MM.1S (cell line): ENCODE data around the gene PCDHGA5.

ENCODE experiments used
- DNase-seq: peaks from one replicate; pipeline ENCODE4 v3.0.0-alpha.2; 2015
- H2AFZ ChIP-seq: fragments of 300-600 bp; sonication (generic); 2 replicates; pipeline ENCODE4 v1.6.0; 2016; ENCODE audit warnings: antibody characterized with exemption, low read length
- H3F3A ChIP-seq: fragments of 300-600 bp; sonication (generic); 2 replicates; pipeline ENCODE4 v1.6.1; 2016; ENCODE audit warnings: mild to moderate bottlenecking, antibody characterized with exemption, low read length, moderate library complexity, mixed read lengths; ENCODE audit not compliant: insufficient read depth
- H3K27ac ChIP-seq: fragments of 300-600 bp; sonication (generic); 2 replicates; pipeline ENCODE4 v1.5.1; 2016; ENCODE audit warnings: mild to moderate bottlenecking, low read length
- H3K27me3 ChIP-seq: fragments of 300-600 bp; sonication (generic); replicated peaks from 2 replicates; pipeline ENCODE4 v1.6.0; 2016; ENCODE audit warnings: low read length; ENCODE audit not compliant: insufficient read depth
- H3K36me3 ChIP-seq: fragments of 300-600 bp; sonication (generic); replicated peaks from 2 replicates; pipeline ENCODE4 v1.6.1; 2016; ENCODE audit warnings: mild to moderate bottlenecking, low read length, mixed read lengths; ENCODE audit not compliant: insufficient read depth
- H3K4me1 ChIP-seq: fragments of 300-600 bp; sonication (generic); 2 replicates; pipeline ENCODE4 v1.6.1; 2016; ENCODE audit warnings: low read length, mixed read lengths
- H3K4me2 ChIP-seq: fragments of 300-600 bp; sonication (generic); 2 replicates; pipeline ENCODE4 v1.6.0; 2016; ENCODE audit warnings: low read depth, low read length
- H3K4me3 ChIP-seq: fragments of 300-600 bp; sonication (generic); 2 replicates; pipeline ENCODE4 v1.5.1; 2016; ENCODE audit warnings: low read length, mixed read lengths
- H3K79me2 ChIP-seq: fragments of 300-600 bp; sonication (generic); 2 replicates; pipeline ENCODE4 v1.6.1; 2016; ENCODE audit warnings: mixed run types, low read length, mixed read lengths
- H3K9ac ChIP-seq: fragments of 300-600 bp; sonication (generic); 2 replicates; pipeline ENCODE4 v1.6.1; 2016; ENCODE audit warnings: low read length, mixed read lengths
- H3K9me2 ChIP-seq: fragments of 300-600 bp; sonication (generic); replicated peaks from 2 replicates; pipeline ENCODE4 v1.6.1; 2016; ENCODE audit warnings: mild to moderate bottlenecking, low read length, mixed read lengths; ENCODE audit not compliant: insufficient read depth
- H3K9me3 ChIP-seq: fragments of 300-600 bp; sonication (generic); replicated peaks from 2 replicates; pipeline ENCODE4 v1.6.1; 2016; ENCODE audit warnings: mild to moderate bottlenecking, low read length, mixed read lengths; ENCODE audit not compliant: insufficient read depth
- H4K20me1 ChIP-seq: fragments of 300-600 bp; sonication (generic); 2 replicates; pipeline ENCODE4 v1.6.1; 2016; ENCODE audit warnings: mild to moderate bottlenecking, low read length, moderate library complexity, mixed read lengths; ENCODE audit not compliant: insufficient read depth
- CTCF ChIP-seq: fragments of 300-600 bp; sonication (generic); IDR thresholded peaks from 2 replicates; pipeline ENCODE4 v1.5.1; 2016; ENCODE audit warnings: antibody characterized with exemption, low read length, mixed read lengths
- EZH2 ChIP-seq: fragments of 300-600 bp; sonication (generic); optimal IDR thresholded peaks from 2 replicates; pipeline ENCODE3; 2017; ENCODE audit warnings: low read depth, mild to moderate bottlenecking, antibody characterized with exemption, low read length, mixed read lengths
- EZH2phosphoT487 ChIP-seq: fragments of 300-600 bp; sonication (generic); IDR thresholded peaks from 2 replicates; pipeline ENCODE4 v1.6.1; 2018; ENCODE audit warnings: antibody characterized with exemption, low read length

PCDHGA5 gene

GRCh38 chr5:141388661-141389060, 24.7 kb downstream of the PCDHGA5 start:
- no peak for DNase-seq
- Histone ChIP-seq H3K27ac (no peak overlapping the region), H3K9me2 (no peaks in the 10 kb centered on the region), H3K4me1 (no peaks in the 10 kb centered on the region), H3K4me2 (peak overlapping the region; percentile 43; the same call in 1 of the 2 replicates), H3F3A (no peaks in the 10 kb centered on the region), H3K79me2 (no peaks in the 10 kb centered on the region), H3K9ac (no peak overlapping the region), H3K27me3 (peaks cover 10% of the 10 kb centered on the region; the same call in 1 of the 2 replicates), H3K4me3 (no peak overlapping the region; the same call in 1 of the 2 replicates), H3K9me3 (no peaks in the 10 kb centered on the region), H3K36me3 (no peaks in the 10 kb centered on the region), H2AFZ (no peak overlapping the region), H4K20me1 (no peaks in the 10 kb centered on the region)
- TF ChIP-seq CTCF, result no peak
- no peak for TF ChIP-seq EZH2
- TF ChIP-seq EZH2phosphoT487, result no peak

- Histone ChIP-seq H2AFZ (no peak overlapping the region), H3K4me1 (no peaks in the 10 kb centered on the region), H3K27me3 (0 out of 2 replicates have a peak, but pooled peaks cover 8% of the 10 kb centered on the region), H3K4me2 (no peak overlapping the region), H4K20me1 (no peaks in the 10 kb centered on the region), H3K27ac (no peak overlapping the region), H3K9me2 (no peaks in the 10 kb centered on the region), H3K79me2 (no peaks in the 10 kb centered on the region), H3K9ac (no peak overlapping the region), H3F3A (no peaks in the 10 kb centered on the region), H3K9me3 (no peaks in the 10 kb centered on the region), H3K36me3 (no peaks in the 10 kb centered on the region), H3K4me3 (no peak overlapping the region)
- TF ChIP-seq EZH2 (no peak), EZH2phosphoT487 (no peak), CTCF (no peak)
- DNase-seq, result no peak
Observed at GRCh38 chr5:141389153-141390042, 25.4 kb downstream of the PCDHGA5 start.

GRCh38 chr5:141392429-141393198, 28.7 kb downstream of the PCDHGA5 start, which contains the start of gene PCDHGA8:
Gene PCDHGA8 (plus strand): TSS chr5:141392633. CDS start chr5:141392814, 181 bp downstream.
- Histone ChIP-seq H3K27me3 (0 out of 2 replicates have a peak, but pooled peaks cover 5% of the 10 kb centered on the region), H3K36me3 (no peaks in the 10 kb centered on the region), H3K4me2 (no peak within 1 kb of the TSS), H3K9me3 (no peaks in the 10 kb centered on the region), H4K20me1 (no peaks in the 10 kb centered on the region), H3K79me2 (no peaks in the 10 kb centered on the region), H3K4me1 (no peaks in the 10 kb centered on the region), H3K9me2 (no peaks in the 10 kb centered on the region), H3K4me3 (no peak within 1 kb of the TSS), H2AFZ (no peak within 1 kb of the TSS), H3K27ac (no peak within 1 kb of the TSS), H3K9ac (no peak within 1 kb of the TSS), H3F3A (no peaks in the 10 kb centered on the region)
- DNase-seq, result peak; percentile 57
- TF ChIP-seq EZH2phosphoT487 (no peak), EZH2 (no peak), CTCF (peak; percentile 52)
